Astrocyte of the spinal cord (primary cell): ENCODE data around the gene APC.
"Not testable (repeated sequence)": the region's sequence is repeated elsewhere in the genome, so short reads cannot be mapped to it uniquely, and the experiment has no call there.

Experiments used
- DNase-seq: peaks from one replicate; pipeline ENCODE4 v3.0.0; 2011; ENCODE audit warnings: low read depth, low spot score
- H3K4me3 ChIP-seq: 2 replicates; pipeline ENCODE4 v1.5.1; 2011; ENCODE audit warnings: low read depth, mild to moderate bottlenecking, low read length, moderate library complexity
- in situ Hi-C: cut with HindIII; loops from 2 replicates; pipeline ENCODE4 v1.10.0; 2017; ENCODE audit warnings: low sequenced_read_pairs
- TF ChIP-seq, protein P1 (sequence below): IDR thresholded peaks from 2 replicates; pipeline ENCODE4 v1.5.1; 2012; ENCODE audit warnings: low read depth, mild to moderate bottlenecking, low read length, inconsistent platforms

Gene APC

DNA sequence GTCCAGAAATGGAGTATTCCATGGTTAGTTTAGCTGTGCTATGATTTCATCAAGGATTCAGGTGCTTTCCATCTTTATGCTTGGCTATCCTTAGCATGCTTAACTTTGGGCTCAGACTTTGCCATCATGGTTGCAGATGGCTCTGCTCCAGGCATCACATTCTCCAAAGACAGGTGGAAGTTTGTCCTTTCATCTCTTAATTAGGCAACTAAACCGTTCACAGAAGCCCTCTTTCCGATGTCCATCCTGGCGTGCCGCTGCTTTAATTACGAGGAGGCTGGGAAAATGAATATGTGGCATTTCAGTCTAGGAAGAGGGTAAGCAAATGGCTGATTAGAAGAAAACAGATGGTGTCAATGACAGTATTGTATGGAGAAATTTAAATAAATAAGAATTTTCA lies 24.5 kb upstream of the APC start:
- in situ Hi-C loops: no loop called here
- TF ChIP-seq, protein P1, sequence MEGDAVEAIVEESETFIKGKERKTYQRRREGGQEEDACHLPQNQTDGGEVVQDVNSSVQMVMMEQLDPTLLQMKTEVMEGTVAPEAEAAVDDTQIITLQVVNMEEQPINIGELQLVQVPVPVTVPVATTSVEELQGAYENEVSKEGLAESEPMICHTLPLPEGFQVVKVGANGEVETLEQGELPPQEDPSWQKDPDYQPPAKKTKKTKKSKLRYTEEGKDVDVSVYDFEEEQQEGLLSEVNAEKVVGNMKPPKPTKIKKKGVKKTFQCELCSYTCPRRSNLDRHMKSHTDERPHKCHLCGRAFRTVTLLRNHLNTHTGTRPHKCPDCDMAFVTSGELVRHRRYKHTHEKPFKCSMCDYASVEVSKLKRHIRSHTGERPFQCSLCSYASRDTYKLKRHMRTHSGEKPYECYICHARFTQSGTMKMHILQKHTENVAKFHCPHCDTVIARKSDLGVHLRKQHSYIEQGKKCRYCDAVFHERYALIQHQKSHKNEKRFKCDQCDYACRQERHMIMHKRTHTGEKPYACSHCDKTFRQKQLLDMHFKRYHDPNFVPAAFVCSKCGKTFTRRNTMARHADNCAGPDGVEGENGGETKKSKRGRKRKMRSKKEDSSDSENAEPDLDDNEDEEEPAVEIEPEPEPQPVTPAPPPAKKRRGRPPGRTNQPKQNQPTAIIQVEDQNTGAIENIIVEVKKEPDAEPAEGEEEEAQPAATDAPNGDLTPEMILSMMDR: no peak
- no peak for DNase-seq
- no peak overlapping the region for H3K4me3 ChIP-seq

DNA sequence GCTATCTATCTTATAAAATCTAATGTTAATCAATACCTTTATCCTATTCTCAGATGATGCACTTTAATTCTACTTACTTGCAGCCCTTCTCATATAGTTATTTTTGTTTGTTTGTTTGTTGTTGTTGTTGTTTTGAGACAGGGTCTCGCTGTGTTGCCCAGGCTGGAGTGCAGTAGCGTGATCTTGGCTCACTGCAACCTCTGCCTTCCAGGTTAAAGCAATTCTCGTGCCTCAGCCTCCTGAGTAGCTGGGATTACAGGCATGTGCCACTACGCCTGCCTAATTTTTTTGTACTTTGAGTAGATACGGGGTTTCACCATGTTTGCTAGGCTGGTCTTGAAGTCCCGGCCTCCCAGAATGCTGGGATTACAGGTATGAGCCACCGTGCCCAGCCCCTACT lies 20.8 kb upstream of the APC start:
- in situ Hi-C loops, DNase-seq, H3K4me3 ChIP-seq: not testable (repeated sequence)

DNA sequence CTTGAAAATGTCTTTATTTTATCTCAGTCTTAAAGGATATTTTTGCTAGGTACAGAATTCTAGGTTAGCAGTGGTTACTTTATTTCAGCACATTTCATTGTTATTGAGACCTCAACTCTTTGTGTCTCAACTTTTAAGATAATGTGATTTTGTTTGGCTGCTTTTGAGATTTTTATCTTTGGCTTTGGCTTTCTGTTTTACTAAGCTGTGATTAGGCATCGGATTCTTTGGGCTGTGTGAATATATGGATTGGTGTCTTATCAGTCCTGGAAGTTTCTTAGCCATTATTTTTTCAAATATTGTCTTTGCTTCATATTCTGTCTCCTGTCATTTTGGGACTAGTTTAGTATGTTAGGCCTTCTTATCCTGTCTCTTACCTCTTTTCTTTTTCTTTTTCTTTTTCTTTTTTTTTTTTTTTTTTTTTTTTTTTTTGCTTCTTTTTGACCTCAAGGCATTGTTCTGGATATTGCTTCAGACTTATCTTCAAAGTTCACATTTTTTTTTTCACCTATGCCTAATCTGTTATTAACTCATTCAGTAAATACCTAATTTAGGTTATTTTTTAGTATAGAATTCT lies 20.1 kb upstream of the APC start:
- TF ChIP-seq, protein P1: no peak
- H3K4me3 ChIP-seq: no peak overlapping the region
- no peak for DNase-seq
- in situ Hi-C loops: no loop called here

- H3K4me3 ChIP-seq: no peak overlapping the region
- TF ChIP-seq, protein P1: no peak
- in situ Hi-C loops: no loop called here
- DNase-seq: no peak
Observed at GRCh38 chr5:112718344-112718743, 19.3 kb upstream of the APC start.

DNA sequence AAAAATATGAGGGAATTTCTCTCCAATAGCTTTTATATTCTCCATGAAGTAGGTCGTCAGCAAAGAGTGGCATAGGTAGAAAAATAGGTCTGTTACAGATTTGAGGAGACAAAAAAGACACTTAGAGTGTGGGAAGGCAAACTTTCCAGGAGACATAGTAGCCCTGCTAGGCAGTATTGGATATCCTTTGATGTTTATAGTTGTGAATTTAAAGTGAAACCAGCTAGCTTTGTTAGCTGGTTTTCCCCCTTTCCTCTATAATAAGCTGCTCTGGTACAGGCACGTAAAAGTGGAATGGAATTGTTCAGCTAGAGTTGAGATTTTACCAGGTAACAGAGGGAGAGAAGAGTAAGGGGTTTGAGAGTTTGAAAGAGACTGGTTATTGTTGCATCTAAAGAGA lies 17.1 kb upstream of the APC start:
- no peak overlapping the region for H3K4me3 ChIP-seq
- in situ Hi-C loops: no loop called here
- DNase-seq: no peak
- TF ChIP-seq, protein P1: no peak

GRCh38 chr5:112724901-112725300 lies 12.8 kb upstream of the APC start:
- DNase-seq: no peak
- in situ Hi-C loops: no loop called here
- TF ChIP-seq, protein P1: no peak
- no peak overlapping the region for H3K4me3 ChIP-seq

GRCh38 chr5:112729630-112730029 lies 8.1 kb upstream of the APC start:
- H3K4me3 ChIP-seq: no peak overlapping the region
- no peak for DNase-seq
- TF ChIP-seq, protein P1: no peak
- in situ Hi-C loops: no loop called here
